NCI-H69 (cell line): Measurements from ENCODE around the gene METTL16.

Experiments
- DNase-seq: peaks from one replicate; lab custom pipeline; 2025; lab: John Stamatoyannopoulos, UW

Gene METTL16

GRCh38 chr17:2414446-2415064, 97.1 kb downstream of the METTL16 start:
- DNase-seq = no peak

- peak; percentile 74 for DNase-seq
These were observed 99.1 kb downstream of the METTL16 start for GRCh38 chr17:2412561-2413021.

- DNase-seq = no peak
These were observed 100.7 kb downstream of the METTL16 start for GRCh38 chr17:2410951-2411350.

- DNase-seq = no peak
These were observed 104.5 kb downstream of the METTL16 start for GRCh38 chr17:2406903-2407790.

GRCh38 chr17:2406271-2406902, 105.3 kb downstream of the METTL16 start:
- no peak for DNase-seq

- no peak for DNase-seq
These were observed 106.3 kb downstream of the METTL16 start for GRCh38 chr17:2405247-2405926.

- DNase-seq = no peak
These were observed 108.6 kb downstream of the METTL16 start for GRCh38 chr17:2403044-2403443.

- DNase-seq = no peak
These were observed 109.1 kb downstream of the METTL16 start for GRCh38 chr17:2402544-2402943.

- DNase-seq = peak; percentile 98
These were observed 110.1 kb downstream of the METTL16 start for GRCh38 chr17:2401426-2402221.

GRCh38 chr17:2400877-2401425, 110.7 kb downstream of the METTL16 start, which contains the start of gene MNT:
Gene MNT, minus strand, starts transcription at chr17:2401060. Its CDS starts 348 bp downstream, at chr17:2400712.
- peak; percentile 94 for DNase-seq

- DNase-seq = peak; percentile 70
These were observed 111.2 kb downstream of the METTL16 start for GRCh38 chr17:2400474-2400866.

GRCh38 chr17:2399572-2400473, 111.9 kb downstream of the METTL16 start:
- DNase-seq = peak; percentile 94

- peak; percentile 87 for DNase-seq
These were observed 112.8 kb downstream of the METTL16 start for GRCh38 chr17:2398655-2399571.

- DNase-seq = no peak
These were observed 113.5 kb downstream of the METTL16 start for GRCh38 chr17:2398182-2398581.

GRCh38 chr17:2397247-2398171, 114.2 kb downstream of the METTL16 start:
- DNase-seq = no peak

- peak; percentile 93 for DNase-seq
These were observed 115.0 kb downstream of the METTL16 start for GRCh38 chr17:2396568-2397246.

GRCh38 chr17:2396192-2396567, 115.5 kb downstream of the METTL16 start:
- peak; percentile 17 for DNase-seq
